ENCODE data around the gene LY6G6C.

DNA sequence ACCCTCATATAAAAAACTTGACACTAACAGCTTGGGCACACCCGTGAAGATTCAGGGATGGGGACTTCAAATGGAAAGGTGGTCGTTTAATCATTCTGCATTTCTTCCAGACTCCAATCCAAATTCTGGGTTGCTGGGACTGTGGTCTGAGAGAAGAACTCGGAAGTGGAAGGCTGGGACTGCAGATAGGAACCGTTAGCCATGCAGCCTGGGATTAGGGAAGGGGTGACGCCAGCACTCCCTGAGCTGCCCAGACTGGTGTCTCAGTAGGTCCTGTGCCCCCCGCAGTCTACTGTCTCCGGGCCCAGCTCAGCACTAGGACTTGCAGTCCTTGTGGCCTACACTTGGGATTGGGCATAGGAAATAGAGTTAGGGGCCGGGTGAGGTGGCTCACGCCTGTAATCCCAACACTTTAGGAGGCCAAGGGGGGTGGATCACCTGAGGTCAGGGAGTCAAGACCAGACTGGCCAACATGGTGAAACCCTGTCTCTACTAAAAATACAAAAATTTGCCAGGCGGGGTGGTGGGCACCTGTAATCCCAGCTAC is 15.3 kb upstream of the LY6G6C start:
- TF ChIP-seq, protein P1, sequence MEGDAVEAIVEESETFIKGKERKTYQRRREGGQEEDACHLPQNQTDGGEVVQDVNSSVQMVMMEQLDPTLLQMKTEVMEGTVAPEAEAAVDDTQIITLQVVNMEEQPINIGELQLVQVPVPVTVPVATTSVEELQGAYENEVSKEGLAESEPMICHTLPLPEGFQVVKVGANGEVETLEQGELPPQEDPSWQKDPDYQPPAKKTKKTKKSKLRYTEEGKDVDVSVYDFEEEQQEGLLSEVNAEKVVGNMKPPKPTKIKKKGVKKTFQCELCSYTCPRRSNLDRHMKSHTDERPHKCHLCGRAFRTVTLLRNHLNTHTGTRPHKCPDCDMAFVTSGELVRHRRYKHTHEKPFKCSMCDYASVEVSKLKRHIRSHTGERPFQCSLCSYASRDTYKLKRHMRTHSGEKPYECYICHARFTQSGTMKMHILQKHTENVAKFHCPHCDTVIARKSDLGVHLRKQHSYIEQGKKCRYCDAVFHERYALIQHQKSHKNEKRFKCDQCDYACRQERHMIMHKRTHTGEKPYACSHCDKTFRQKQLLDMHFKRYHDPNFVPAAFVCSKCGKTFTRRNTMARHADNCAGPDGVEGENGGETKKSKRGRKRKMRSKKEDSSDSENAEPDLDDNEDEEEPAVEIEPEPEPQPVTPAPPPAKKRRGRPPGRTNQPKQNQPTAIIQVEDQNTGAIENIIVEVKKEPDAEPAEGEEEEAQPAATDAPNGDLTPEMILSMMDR (IDR thresholded peaks at IDR 0.05): no peak
- TF ChIP-seq POLR2A (IDR thresholded peaks at IDR 0.05): no peak
